Karpas-422 (cell line): Measurements from ENCODE around the gene TSHZ2. TPM values are rescaled to one million over a fixed set of nuclear protein-coding genes. Genes with fewer than 3 reads are reported as not detected.
"Not testable (repeated sequence)": the region's sequence is repeated elsewhere in the genome, so short reads cannot be mapped to it uniquely, and the experiment has no call there.

Experiments
- DNase-seq: peaks from one replicate; pipeline ENCODE4 v3.0.0-alpha.2; 2015
- H2AFZ ChIP-seq: fragments of 200-600 bp; sonication (generic); 2 replicates; pipeline ENCODE4 v1.6.1; 2014; ENCODE audit warnings: antibody characterized with exemption, low read length, mixed read lengths
- H3K27ac ChIP-seq: fragments of 200-600 bp; sonication (generic); 2 replicates; pipeline ENCODE4 v1.5.1; 2014; ENCODE audit warnings: mild to moderate bottlenecking, low read length, moderate library complexity
- H3K27me3 ChIP-seq: fragments of 200-600 bp; sonication (generic); 2 replicates; pipeline ENCODE4 v1.6.1; 2014; ENCODE audit warnings: low read length, mixed read lengths
- H3K36me3 ChIP-seq: fragments of 200-600 bp; sonication (generic); 2 replicates; pipeline ENCODE4 v1.6.1; 2014; ENCODE audit warnings: low read length, mixed read lengths; ENCODE audit not compliant: insufficient read depth
- H3K4me1 ChIP-seq: fragments of 200-600 bp; sonication (generic); 2 replicates; pipeline ENCODE4 v1.6.1; 2014; ENCODE audit warnings: mild to moderate bottlenecking, low read length, mixed read lengths
- H3K4me2 ChIP-seq: fragments of 200-600 bp; sonication (generic); 2 replicates; pipeline ENCODE4 v1.6.1; 2014; ENCODE audit warnings: low read length, low read depth, mild to moderate bottlenecking; ENCODE audit not compliant: poor library complexity, severe bottlenecking
- H3K4me3 ChIP-seq: fragments of 200-600 bp; sonication (generic); 2 replicates; pipeline ENCODE4 v1.5.1; 2014; ENCODE audit warnings: mild to moderate bottlenecking, antibody characterized with exemption, low read length, mixed read lengths
- H3K79me2 ChIP-seq: fragments of 200-600 bp; sonication (generic); 2 replicates; pipeline ENCODE4 v1.6.1; 2014; ENCODE audit warnings: mild to moderate bottlenecking, low read length, mixed read lengths
- H3K9ac ChIP-seq: fragments of 200-600 bp; sonication (generic); 2 replicates; pipeline ENCODE4 v1.6.0; 2014; ENCODE audit warnings: low read length
- H3K9me2 ChIP-seq: fragments of 200-600 bp; sonication (generic), shearing (Covaris generic); replicated peaks from 2 replicates; pipeline ENCODE4 v1.6.0; 2014; ENCODE audit warnings: mild to moderate bottlenecking, low read length, moderate library complexity; ENCODE audit not compliant: insufficient read depth
- H3K9me3 ChIP-seq: fragments of 300-700, 200-600 bp; sonication (generic); 2 replicates; pipeline ENCODE4 v1.6.1; 2014; ENCODE audit warnings: low read length, mixed read lengths
- H4K20me1 ChIP-seq: fragments of 200-600 bp; sonication (generic); 2 replicates; pipeline ENCODE4 v1.6.1; 2014; ENCODE audit warnings: mild to moderate bottlenecking, antibody characterized with exemption, low read length, low read depth; ENCODE audit not compliant: insufficient read depth
- total RNA-seq: library from RNA; depleted of rRNA; stranded (reverse); fragments of >200 nt; shearing (Covaris generic); gene quantifications from 2 replicates; pipeline ENCODE4 v1.2.3, GENCODE V29; 2014; ENCODE audit warnings: low replicate concordance

TSHZ2 gene
- total RNA-seq, 1 experiment from 2014 or later, result not detected

- Histone ChIP-seq H4K20me1 (no peaks in the 10 kb centered on the region), H3K9ac (no peak overlapping the region), H3K27ac (no peak overlapping the region), H2AFZ (no peak overlapping the region), H3K4me3 (no peak overlapping the region), H3K27me3 (no peaks in the 10 kb centered on the region), H3K9me2 (no peaks in the 10 kb centered on the region), H3K79me2 (no peaks in the 10 kb centered on the region), H3K9me3 (peaks cover 29% of the 10 kb centered on the region), H3K4me2 (no peak overlapping the region), H3K36me3 (no peaks in the 10 kb centered on the region), H3K4me1 (no peaks in the 10 kb centered on the region)
- DNase-seq, result no peak
These were observed 350.5 kb downstream of the TSHZ2 start for GRCh38 chr20:53322651-53323050.

GRCh38 chr20:53323460-53323859 is 351.3 kb downstream of the TSHZ2 start:
- H3K27ac ChIP-seq, DNase-seq, H3K9ac ChIP-seq, H3K4me3 ChIP-seq, H3K9me2 ChIP-seq, H3K79me2 ChIP-seq, H3K4me2 ChIP-seq, H4K20me1 ChIP-seq, H3K27me3 ChIP-seq, H2AFZ ChIP-seq, H3K4me1 ChIP-seq, H3K36me3 ChIP-seq: not testable (repeated sequence)
- H3K9me3 ChIP-seq, result peaks cover 28% of the 10 kb centered on the region

- no peaks in the 10 kb centered on the region for H3K9me2 ChIP-seq
- H3K9ac ChIP-seq, result no peak overlapping the region
- no peak overlapping the region for H3K4me3 ChIP-seq
- no peak overlapping the region for H2AFZ ChIP-seq
- no peaks in the 10 kb centered on the region for H3K27me3 ChIP-seq
- no peak overlapping the region for H3K4me2 ChIP-seq
- no peaks in the 10 kb centered on the region for H3K79me2 ChIP-seq
- no peak for DNase-seq
- no peaks in the 10 kb centered on the region for H3K4me1 ChIP-seq
- H4K20me1 ChIP-seq, result no peaks in the 10 kb centered on the region
- H3K36me3 ChIP-seq, result no peaks in the 10 kb centered on the region
- no peak overlapping the region for H3K27ac ChIP-seq
- peaks cover 28% of the 10 kb centered on the region for H3K9me3 ChIP-seq
These were observed 352.7 kb downstream of the TSHZ2 start for GRCh38 chr20:53324816-53325215.

GRCh38 chr20:53328961-53329360 is 356.8 kb downstream of the TSHZ2 start:
- Histone ChIP-seq H3K27ac (no peak overlapping the region), H3K4me1 (no peaks in the 10 kb centered on the region), H3K9me3 (peaks cover 18% of the 10 kb centered on the region), H3K9ac (no peak overlapping the region), H3K4me3 (no peak overlapping the region), H3K27me3 (no peaks in the 10 kb centered on the region), H4K20me1 (no peaks in the 10 kb centered on the region), H3K9me2 (no peaks in the 10 kb centered on the region), H3K36me3 (no peaks in the 10 kb centered on the region), H3K4me2 (no peak overlapping the region), H2AFZ (no peak overlapping the region), H3K79me2 (no peaks in the 10 kb centered on the region)
- no peak for DNase-seq

GRCh38 chr20:53329781-53330180 is 357.6 kb downstream of the TSHZ2 start:
- H2AFZ ChIP-seq, result no peak overlapping the region
- H4K20me1 ChIP-seq, result no peaks in the 10 kb centered on the region

GRCh38 chr20:53330601-53331140 is 358.5 kb downstream of the TSHZ2 start:
- Histone ChIP-seq H3K36me3 (no peaks in the 10 kb centered on the region), H3K9ac (no peak overlapping the region), H3K4me3 (no peak overlapping the region), H3K27ac (no peak overlapping the region), H2AFZ (no peak overlapping the region), H3K4me2 (no peak overlapping the region), H3K27me3 (no peaks in the 10 kb centered on the region), H3K79me2 (no peaks in the 10 kb centered on the region), H4K20me1 (no peaks in the 10 kb centered on the region), H3K9me3 (peaks cover 18% of the 10 kb centered on the region), H3K9me2 (no peaks in the 10 kb centered on the region), H3K4me1 (no peaks in the 10 kb centered on the region)
- no peak for DNase-seq

More at GRCh38 chr20:53329781-53330180, 357.6 kb downstream of the TSHZ2 start:
- Histone ChIP-seq H3K79me2 (no peaks in the 10 kb centered on the region), H3K4me3 (no peak overlapping the region), H3K27ac (no peak overlapping the region), H3K9me3 (peaks cover 18% of the 10 kb centered on the region), H3K4me2 (no peak overlapping the region), H3K27me3 (no peaks in the 10 kb centered on the region), H3K9me2 (no peaks in the 10 kb centered on the region), H3K36me3 (no peaks in the 10 kb centered on the region), H3K9ac (no peak overlapping the region), H3K4me1 (no peaks in the 10 kb centered on the region)
- no peak for DNase-seq

GRCh38 chr20:53331151-53331973 is 359.2 kb downstream of the TSHZ2 start:
- peaks cover 13% of the 10 kb centered on the region for H3K9me3 ChIP-seq
- no peaks in the 10 kb centered on the region for H3K4me1 ChIP-seq
- H3K4me3 ChIP-seq, result no peak overlapping the region
- H3K9me2 ChIP-seq, result no peaks in the 10 kb centered on the region
- no peaks in the 10 kb centered on the region for H4K20me1 ChIP-seq
- H3K9ac ChIP-seq, result no peak overlapping the region
- no peak overlapping the region for H2AFZ ChIP-seq
- H3K27ac ChIP-seq, result no peak overlapping the region
- no peak overlapping the region for H3K4me2 ChIP-seq
- no peak for DNase-seq
- no peaks in the 10 kb centered on the region for H3K79me2 ChIP-seq
- H3K27me3 ChIP-seq, result no peaks in the 10 kb centered on the region
- no peaks in the 10 kb centered on the region for H3K36me3 ChIP-seq

- Histone ChIP-seq H3K4me2 (no peak overlapping the region), H3K9me2 (no peaks in the 10 kb centered on the region), H3K27me3 (no peaks in the 10 kb centered on the region), H3K4me3 (no peak overlapping the region), H3K4me1 (no peaks in the 10 kb centered on the region), H3K79me2 (no peaks in the 10 kb centered on the region), H3K9me3 (peaks cover 6% of the 10 kb centered on the region; the same call in 1 of the 2 replicates), H2AFZ (no peak overlapping the region), H3K36me3 (no peaks in the 10 kb centered on the region), H3K27ac (no peak overlapping the region), H3K9ac (no peak overlapping the region), H4K20me1 (no peaks in the 10 kb centered on the region)
- DNase-seq, result no peak
These were observed 360.1 kb downstream of the TSHZ2 start for GRCh38 chr20:53332022-53332837.
